Measurements from ENCODE around the gene FBLN7.

Gene FBLN7

DNA sequence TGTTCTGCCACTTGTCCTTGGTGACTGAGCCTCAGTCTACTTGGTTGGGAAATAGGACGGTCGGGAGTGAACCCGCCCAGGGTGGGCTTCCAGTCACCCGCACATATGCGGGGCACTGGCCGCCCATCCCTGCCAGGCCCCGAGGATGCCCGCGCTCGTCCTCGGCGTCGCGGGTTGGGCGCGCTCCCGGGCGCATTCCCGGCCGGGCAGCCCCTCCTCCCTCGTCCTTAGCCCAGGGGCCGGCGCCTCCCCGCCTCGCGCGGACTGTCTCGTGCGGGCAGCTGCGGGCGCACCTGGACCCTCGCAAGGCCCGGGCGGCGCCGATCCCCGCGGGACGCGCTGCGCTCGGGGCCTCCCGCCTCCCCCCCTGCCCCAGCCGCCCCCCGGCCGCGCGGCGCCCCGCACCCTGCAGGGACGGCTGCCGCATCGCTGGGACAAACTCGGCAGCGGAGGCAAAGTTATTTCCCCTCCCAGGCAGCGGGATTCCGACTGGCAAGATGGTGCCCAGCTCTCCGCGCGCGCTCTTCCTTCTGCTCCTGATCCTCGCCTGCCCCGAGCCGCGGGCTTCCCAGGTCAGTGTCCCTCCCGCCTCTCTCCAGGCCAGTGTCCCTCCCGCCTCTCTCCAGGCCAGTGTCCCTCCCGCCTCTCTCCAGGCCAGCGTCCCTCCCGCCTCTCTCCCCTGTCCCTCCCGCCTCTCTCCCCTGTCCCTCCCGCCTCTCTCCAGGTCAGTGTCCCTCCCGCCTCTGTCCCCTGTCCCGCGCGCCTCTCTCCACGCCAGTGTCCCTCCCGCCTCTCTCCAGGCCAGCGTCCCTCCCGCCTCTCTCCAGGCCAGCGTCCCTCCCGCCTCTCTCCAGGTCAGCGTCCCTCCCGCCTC lies at the start of gene FBLN7:
FBLN7 (plus strand) TSS at position 227 of the 874 bp plus-strand sequence; CDS start at position 498, 271 bp downstream.
- no peak within 1 kb of the TSS for H3K27ac ChIP-seq
- TF ChIP-seq, protein P1, sequence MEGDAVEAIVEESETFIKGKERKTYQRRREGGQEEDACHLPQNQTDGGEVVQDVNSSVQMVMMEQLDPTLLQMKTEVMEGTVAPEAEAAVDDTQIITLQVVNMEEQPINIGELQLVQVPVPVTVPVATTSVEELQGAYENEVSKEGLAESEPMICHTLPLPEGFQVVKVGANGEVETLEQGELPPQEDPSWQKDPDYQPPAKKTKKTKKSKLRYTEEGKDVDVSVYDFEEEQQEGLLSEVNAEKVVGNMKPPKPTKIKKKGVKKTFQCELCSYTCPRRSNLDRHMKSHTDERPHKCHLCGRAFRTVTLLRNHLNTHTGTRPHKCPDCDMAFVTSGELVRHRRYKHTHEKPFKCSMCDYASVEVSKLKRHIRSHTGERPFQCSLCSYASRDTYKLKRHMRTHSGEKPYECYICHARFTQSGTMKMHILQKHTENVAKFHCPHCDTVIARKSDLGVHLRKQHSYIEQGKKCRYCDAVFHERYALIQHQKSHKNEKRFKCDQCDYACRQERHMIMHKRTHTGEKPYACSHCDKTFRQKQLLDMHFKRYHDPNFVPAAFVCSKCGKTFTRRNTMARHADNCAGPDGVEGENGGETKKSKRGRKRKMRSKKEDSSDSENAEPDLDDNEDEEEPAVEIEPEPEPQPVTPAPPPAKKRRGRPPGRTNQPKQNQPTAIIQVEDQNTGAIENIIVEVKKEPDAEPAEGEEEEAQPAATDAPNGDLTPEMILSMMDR (IDR thresholded peaks at IDR 0.05) = no peak
- no peak for TF ChIP-seq ZFX (IDR thresholded peaks at IDR 0.05; ENCODE audit: borderline replicate concordance)

DNA sequence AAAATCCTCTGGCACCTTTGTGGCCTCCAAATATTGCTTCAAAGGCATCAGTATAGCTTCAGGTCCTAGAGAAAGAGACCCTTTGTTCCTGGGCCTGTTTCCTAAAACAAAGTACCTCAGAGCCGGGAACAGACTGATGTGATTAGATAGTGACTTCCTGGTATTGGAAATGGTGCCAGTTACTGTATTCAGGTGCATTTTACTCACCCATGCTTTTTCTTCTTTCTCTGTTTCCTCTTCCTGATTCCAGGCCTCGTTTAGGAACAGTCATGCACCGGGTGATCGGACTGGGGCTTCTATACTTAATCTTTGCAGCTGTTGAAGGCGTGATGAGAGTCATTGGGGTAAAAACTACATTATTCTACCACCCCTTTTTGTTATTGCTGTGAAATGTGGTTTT lies 48.8 kb upstream of the FBLN7 start:
- TF ChIP-seq, protein P1 (IDR thresholded peaks at IDR 0.05) = no peak
- no peak for TF ChIP-seq ZFX (IDR thresholded peaks at IDR 0.05; ENCODE audit: borderline replicate concordance)
- H3K27ac ChIP-seq = no peak overlapping the region

GRCh38 chr2:112092286-112093041 lies 45.7 kb upstream of the FBLN7 start:
- TF ChIP-seq, protein P1 (IDR thresholded peaks at IDR 0.05) = no peak
- no peak for TF ChIP-seq ZFX (IDR thresholded peaks at IDR 0.05; ENCODE audit: borderline replicate concordance)
- no peak overlapping the region for H3K27ac ChIP-seq

GRCh38 chr2:112093216-112093615 lies 45.0 kb upstream of the FBLN7 start:
- no peak overlapping the region for H3K27ac ChIP-seq
- no peak for TF ChIP-seq ZFX (IDR thresholded peaks at IDR 0.05; ENCODE audit: borderline replicate concordance)
- TF ChIP-seq, protein P1 (IDR thresholded peaks at IDR 0.05) = no peak

- TF ChIP-seq, protein P1 (IDR thresholded peaks at IDR 0.05) = no peak
- TF ChIP-seq ZFX (IDR thresholded peaks at IDR 0.05; ENCODE audit: borderline replicate concordance) = no peak
- H3K27ac ChIP-seq = no peak overlapping the region
Measured at GRCh38 chr2:112095681-112096080, 42.5 kb upstream of the FBLN7 start.

DNA sequence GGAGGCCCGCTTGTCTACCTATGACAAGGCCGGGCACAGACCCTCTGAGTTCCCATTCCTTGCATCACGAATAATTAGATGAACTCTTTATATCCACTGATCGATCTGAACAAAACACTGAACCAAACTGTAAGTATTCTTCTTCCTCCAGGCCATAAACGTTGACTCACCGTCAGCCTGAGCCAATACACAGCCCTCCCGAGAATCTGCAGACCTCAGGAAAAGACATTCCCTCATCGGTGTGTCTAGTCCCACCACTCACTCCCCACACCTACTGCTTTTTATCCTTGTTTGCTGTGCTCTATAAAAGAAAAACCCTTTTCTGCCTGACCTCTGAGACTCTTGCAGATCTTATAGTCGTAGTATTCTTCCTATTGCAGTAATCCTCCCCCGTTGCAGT lies 42.1 kb upstream of the FBLN7 start:
- no peak overlapping the region for H3K27ac ChIP-seq
- TF ChIP-seq ZFX (IDR thresholded peaks at IDR 0.05; ENCODE audit: borderline replicate concordance) = no peak
- TF ChIP-seq, protein P1 (IDR thresholded peaks at IDR 0.05) = no peak

All from 22Rv1 (cell line).